ENCODE results near the gene FOXI1. TPM values are rescaled to one million over a fixed set of nuclear protein-coding genes. Genes with fewer than 3 reads are reported as not detected.
"Not testable (repeated sequence)": the region's sequence is repeated elsewhere in the genome, so short reads cannot be mapped to it uniquely, and the experiment has no call there.

FOXI1 gene
- total RNA-seq, 1 donor from 2014 or later = not detected

GRCh38 chr5:170087168-170087817, 18.4 kb upstream of the FOXI1 start:
- no peak overlapping the region for H3K4me3 ChIP-seq (ENCODE audit: insufficient read depth, low read depth, low read length)
- no peak overlapping the region for H2AFZ ChIP-seq (ENCODE audit: low read depth, low read length)
- no peaks in the 10 kb centered on the region for H3K79me2 ChIP-seq (ENCODE audit: insufficient read depth, low read length)
- no peak overlapping the region for H3K27ac Mint-ChIP-seq (ENCODE audit: unreplicated experiment)
- no peak overlapping the region for H3K4me2 ChIP-seq (ENCODE audit: low read length)
- H3K4me1 ChIP-seq (ENCODE audit: insufficient read depth, low read length) = no peaks in the 10 kb centered on the region
- H3K4me1 Mint-ChIP-seq (ENCODE audit: low read depth, unreplicated experiment) = no peaks in the 10 kb centered on the region
- no peak overlapping the region for H3K9ac ChIP-seq (ENCODE audit: low read length)
- TF ChIP-seq, protein P1, sequence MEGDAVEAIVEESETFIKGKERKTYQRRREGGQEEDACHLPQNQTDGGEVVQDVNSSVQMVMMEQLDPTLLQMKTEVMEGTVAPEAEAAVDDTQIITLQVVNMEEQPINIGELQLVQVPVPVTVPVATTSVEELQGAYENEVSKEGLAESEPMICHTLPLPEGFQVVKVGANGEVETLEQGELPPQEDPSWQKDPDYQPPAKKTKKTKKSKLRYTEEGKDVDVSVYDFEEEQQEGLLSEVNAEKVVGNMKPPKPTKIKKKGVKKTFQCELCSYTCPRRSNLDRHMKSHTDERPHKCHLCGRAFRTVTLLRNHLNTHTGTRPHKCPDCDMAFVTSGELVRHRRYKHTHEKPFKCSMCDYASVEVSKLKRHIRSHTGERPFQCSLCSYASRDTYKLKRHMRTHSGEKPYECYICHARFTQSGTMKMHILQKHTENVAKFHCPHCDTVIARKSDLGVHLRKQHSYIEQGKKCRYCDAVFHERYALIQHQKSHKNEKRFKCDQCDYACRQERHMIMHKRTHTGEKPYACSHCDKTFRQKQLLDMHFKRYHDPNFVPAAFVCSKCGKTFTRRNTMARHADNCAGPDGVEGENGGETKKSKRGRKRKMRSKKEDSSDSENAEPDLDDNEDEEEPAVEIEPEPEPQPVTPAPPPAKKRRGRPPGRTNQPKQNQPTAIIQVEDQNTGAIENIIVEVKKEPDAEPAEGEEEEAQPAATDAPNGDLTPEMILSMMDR (IDR thresholded peaks at IDR 0.05; ENCODE audit: insufficient read depth, low read depth, low read length) = no peak
- TF ChIP-seq EZH2 (IDR thresholded peaks at IDR 0.05; ENCODE audit: insufficient read depth, low read length) = no peak
- H3K9me3 ChIP-seq (ENCODE audit: insufficient read depth, low read depth, low read length) = no peaks in the 10 kb centered on the region
- FAIRE-seq (no peak), DNase-seq (ENCODE audit: low read depth) (no peak)
- peaks cover 7% of the 10 kb centered on the region for H3K27me3 ChIP-seq (ENCODE audit: insufficient read depth, low read length)
- H3K4me3 Mint-ChIP-seq (ENCODE audit: unreplicated experiment) = no peak overlapping the region
- H3K27ac ChIP-seq (ENCODE audit: low read depth, low read length) = no peak overlapping the region
- no peaks in the 10 kb centered on the region for H3K36me3 Mint-ChIP-seq (ENCODE audit: low read depth, unreplicated experiment)
- peaks cover 5% of the 10 kb centered on the region for H3K9me3 Mint-ChIP-seq (ENCODE audit: unreplicated experiment)
- H4K20me1 ChIP-seq (ENCODE audit: insufficient read depth, low read length) = no peaks in the 10 kb centered on the region
- H3K27me3 Mint-ChIP-seq (ENCODE audit: low read depth, unreplicated experiment) = peaks cover 33% of the 10 kb centered on the region
- H3K36me3 ChIP-seq (ENCODE audit: insufficient read depth, low read length) = no peaks in the 10 kb centered on the region

- no peak for DNase-seq (ENCODE audit: low read depth)
- FAIRE-seq = no peak
- Histone ChIP-seq H3K27me3 (ENCODE audit: insufficient read depth, low read length) (peaks cover 6% of the 10 kb centered on the region), H4K20me1 (ENCODE audit: insufficient read depth, low read length) (no peaks in the 10 kb centered on the region), H3K9ac (ENCODE audit: low read length) (no peak overlapping the region), H3K4me1 (ENCODE audit: insufficient read depth, low read length) (no peaks in the 10 kb centered on the region), H3K79me2 (ENCODE audit: insufficient read depth, low read length) (no peaks in the 10 kb centered on the region), H3K4me2 (ENCODE audit: low read length) (no peak overlapping the region), H2AFZ (ENCODE audit: low read depth, low read length) (no peak overlapping the region), H3K36me3 (ENCODE audit: insufficient read depth, low read length) (no peaks in the 10 kb centered on the region), H3K27ac (ENCODE audit: low read depth, low read length) (no peak overlapping the region), H3K9me3 (ENCODE audit: insufficient read depth, low read depth, low read length) (no peaks in the 10 kb centered on the region), H3K4me3 (ENCODE audit: insufficient read depth, low read depth, low read length) (no peak overlapping the region)
- H3K36me3 Mint-ChIP-seq (ENCODE audit: low read depth, unreplicated experiment) = no peaks in the 10 kb centered on the region
- TF ChIP-seq, protein P1 (IDR thresholded peaks at IDR 0.05; ENCODE audit: insufficient read depth, low read depth, low read length) = no peak
- TF ChIP-seq EZH2 (IDR thresholded peaks at IDR 0.05; ENCODE audit: insufficient read depth, low read length) = no peak
- peaks cover 3% of the 10 kb centered on the region for H3K9me3 Mint-ChIP-seq (ENCODE audit: unreplicated experiment)
- no peak overlapping the region for H3K4me3 Mint-ChIP-seq (ENCODE audit: unreplicated experiment)
- no peak overlapping the region for H3K27ac Mint-ChIP-seq (ENCODE audit: unreplicated experiment)
- H3K4me1 Mint-ChIP-seq (ENCODE audit: low read depth, unreplicated experiment) = no peaks in the 10 kb centered on the region
- peaks cover 30% of the 10 kb centered on the region for H3K27me3 Mint-ChIP-seq (ENCODE audit: low read depth, unreplicated experiment)
Measured at GRCh38 chr5:170092455-170093101, 13.1 kb upstream of the FOXI1 start.

GRCh38 chr5:170094329-170094728, 11.4 kb upstream of the FOXI1 start:
- not testable (repeated sequence) for FAIRE-seq

More at GRCh38 chr5:170094329-170094728, 11.4 kb upstream of the FOXI1 start:
- H3K79me2 ChIP-seq (ENCODE audit: insufficient read depth, low read length); H4K20me1 ChIP-seq (ENCODE audit: insufficient read depth, low read length); H3K4me2 ChIP-seq (ENCODE audit: low read length); H3K4me1 ChIP-seq (ENCODE audit: insufficient read depth, low read length); H3K36me3 ChIP-seq (ENCODE audit: insufficient read depth, low read length); H3K9ac ChIP-seq (ENCODE audit: low read length); H2AFZ ChIP-seq (ENCODE audit: low read depth, low read length); H3K36me3 Mint-ChIP-seq (ENCODE audit: low read depth, unreplicated experiment); H3K27ac ChIP-seq (ENCODE audit: low read depth, low read length); H3K27me3 ChIP-seq (ENCODE audit: insufficient read depth, low read length); H3K9me3 ChIP-seq (ENCODE audit: insufficient read depth, low read depth, low read length); H3K4me3 Mint-ChIP-seq (ENCODE audit: unreplicated experiment); H3K4me1 Mint-ChIP-seq (ENCODE audit: low read depth, unreplicated experiment); H3K4me3 ChIP-seq (ENCODE audit: insufficient read depth, low read depth, low read length); DNase-seq (ENCODE audit: low read depth); H3K27ac Mint-ChIP-seq (ENCODE audit: unreplicated experiment): not testable (repeated sequence)
- Mint-ChIP-seq H3K9me3 (ENCODE audit: unreplicated experiment) (peaks cover 10% of the 10 kb centered on the region), H3K27me3 (ENCODE audit: low read depth, unreplicated experiment) (peaks cover 33% of the 10 kb centered on the region)
